ENCODE results near the gene SYNDIG1. TPM values are rescaled to one million over a fixed set of nuclear protein-coding genes. Genes with fewer than 3 reads are reported as not detected.
A peak's percentile ranks its signal among the peaks of the same experiment; 100 is the strongest.

Gene SYNDIG1
- total RNA-seq, 1 experiment from 2014 or later: 5.4 TPM

DNA sequence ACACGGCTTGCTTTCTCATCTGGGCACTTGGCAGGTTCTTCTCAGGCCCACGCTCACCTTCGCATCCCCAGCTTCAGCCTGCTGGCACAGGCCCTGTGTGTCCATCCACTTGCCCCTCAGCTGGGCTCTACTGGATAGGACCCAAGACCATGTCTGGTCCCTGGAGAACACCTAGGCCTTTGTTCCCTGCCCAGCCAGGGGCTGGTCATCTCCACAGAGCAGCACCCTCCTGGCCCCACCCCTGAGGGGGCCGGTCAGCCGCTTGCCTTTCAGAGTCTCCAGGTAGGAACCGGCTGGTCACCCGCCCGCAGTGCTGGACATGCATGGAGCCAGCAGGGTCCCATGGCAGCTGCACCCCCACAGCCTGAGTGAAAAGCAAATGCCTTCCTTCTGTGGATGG is 191.2 kb downstream of the SYNDIG1 start:
- H3K27ac Mint-ChIP-seq: no peak overlapping the region; a peak in 1 of 7 replicates
- Histone ChIP-seq H4K8ac (replicated peaks; ENCODE audit: insufficient read length, low read depth, low read length) (no peak overlapping the region), H3K14ac (ENCODE audit: insufficient read depth, low read length) (peak overlapping the region; percentile 21; the same call in 1 of the 2 replicates), H3K79me1 (ENCODE audit: insufficient read depth, low read depth, low read length, poor library complexity, severe bottlenecking) (no peaks in the 10 kb centered on the region), H4K5ac (ENCODE audit: insufficient read length, low read depth, low read length) (no peak overlapping the region), H2BK20ac (ENCODE audit: low read depth, low read length, poor library complexity, severe bottlenecking) (no peak overlapping the region), H2BK15ac (ENCODE audit: low read depth, low read length) (no peak overlapping the region), H2AK5ac (ENCODE audit: insufficient read length, low read length) (no peak overlapping the region), H4K91ac (ENCODE audit: insufficient read length, low read depth, low read length) (no peak overlapping the region), H2AFZ (ENCODE audit: low read length) (no peak overlapping the region), H3K23ac (ENCODE audit: insufficient read length, low read depth, low read length) (no peak overlapping the region), H3K18ac (ENCODE audit: insufficient read length, low read depth, low read length) (no peak overlapping the region), H3K9ac (ENCODE audit: extremely low read depth, insufficient read length, low read length) (no peak overlapping the region), H3K27me3 (ENCODE audit: insufficient read depth, low read length) (no peaks in the 10 kb centered on the region), H3K27ac (ENCODE audit: insufficient read length, low read depth, low read length) (no peak overlapping the region), H4K20me1 (ENCODE audit: control insufficient read depth, insufficient read depth, insufficient read length) (no peaks in the 10 kb centered on the region), H3K4ac (ENCODE audit: low read depth, low read length) (no peak overlapping the region), H3K23me2 (ENCODE audit: insufficient read length, low read depth, low read length, poor library complexity, severe bottlenecking) (no peaks in the 10 kb centered on the region), H2BK5ac (ENCODE audit: insufficient read length, low read length) (no peak overlapping the region), H3T11ph (ENCODE audit: low read length) (no peak overlapping the region), H3K56ac (ENCODE audit: insufficient read length, low read depth, low read length) (no peak overlapping the region), H3K4me2 (ENCODE audit: insufficient read depth, insufficient read length, low read length) (no peak overlapping the region), H3K4me1 (ENCODE audit: insufficient read depth, low read length) (no peaks in the 10 kb centered on the region), H3K9me3 (ENCODE audit: control insufficient read depth, low read depth, low read length) (no peaks in the 10 kb centered on the region), H2BK120ac (ENCODE audit: low read depth, low read length, poor library complexity, severe bottlenecking) (no peak overlapping the region), H2BK12ac (ENCODE audit: insufficient read length, low read depth, low read length) (no peak overlapping the region), H3K79me2 (ENCODE audit: insufficient read depth, low read length) (no peaks in the 10 kb centered on the region)
- H3K36me3 Mint-ChIP-seq (ENCODE audit: insufficient read depth in 1 of 3, low read depth in 3 of 3): no peaks in the 10 kb centered on the region; a peak in 2 of 7 replicates
- peaks cover 0 to 4% of the 10 kb centered on the region in 2 experiments; a peak in 2 of 5 replicates for H3K9me3 Mint-ChIP-seq
- no CpG with 5 or more reads among the region's 8 CpGs for WGBS (ENCODE audit: extremely low coverage, insufficient read length, low lambda C conversion rate)
- H3K4me3 Mint-ChIP-seq: no peak overlapping the region
- H3K27me3 Mint-ChIP-seq (ENCODE audit: low read depth): no peaks in the 10 kb centered on the region; the same call in 1 of the 2 replicates
- no peak for DNase-seq
- TF ChIP-seq, protein P1, sequence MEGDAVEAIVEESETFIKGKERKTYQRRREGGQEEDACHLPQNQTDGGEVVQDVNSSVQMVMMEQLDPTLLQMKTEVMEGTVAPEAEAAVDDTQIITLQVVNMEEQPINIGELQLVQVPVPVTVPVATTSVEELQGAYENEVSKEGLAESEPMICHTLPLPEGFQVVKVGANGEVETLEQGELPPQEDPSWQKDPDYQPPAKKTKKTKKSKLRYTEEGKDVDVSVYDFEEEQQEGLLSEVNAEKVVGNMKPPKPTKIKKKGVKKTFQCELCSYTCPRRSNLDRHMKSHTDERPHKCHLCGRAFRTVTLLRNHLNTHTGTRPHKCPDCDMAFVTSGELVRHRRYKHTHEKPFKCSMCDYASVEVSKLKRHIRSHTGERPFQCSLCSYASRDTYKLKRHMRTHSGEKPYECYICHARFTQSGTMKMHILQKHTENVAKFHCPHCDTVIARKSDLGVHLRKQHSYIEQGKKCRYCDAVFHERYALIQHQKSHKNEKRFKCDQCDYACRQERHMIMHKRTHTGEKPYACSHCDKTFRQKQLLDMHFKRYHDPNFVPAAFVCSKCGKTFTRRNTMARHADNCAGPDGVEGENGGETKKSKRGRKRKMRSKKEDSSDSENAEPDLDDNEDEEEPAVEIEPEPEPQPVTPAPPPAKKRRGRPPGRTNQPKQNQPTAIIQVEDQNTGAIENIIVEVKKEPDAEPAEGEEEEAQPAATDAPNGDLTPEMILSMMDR (conservative IDR thresholded peaks at IDR 0.05): no peak
- H3K4me1 Mint-ChIP-seq: no peaks in the 10 kb centered on the region
